GM12878 (cell line): ENCODE results near the gene ATP8A1. TPM values are rescaled to one million over a fixed set of nuclear protein-coding genes. Genes with fewer than 3 reads are reported as not detected.
A peak's percentile ranks its signal among the peaks of the same experiment; 100 is the strongest.

Experiments used
- BCLAF1 ChIP-seq: fragments of 450-650 bp; IDR thresholded peaks from 2 replicates; pipeline ENCODE4 v1.6.1; 2017; ENCODE audit warnings: antibody characterized with exemption, mild to moderate bottlenecking, moderate library complexity
- CEBPZ ChIP-seq: fragments of 150-350 bp; IDR thresholded peaks from 2 replicates; pipeline ENCODE4 v1.6.1; 2016; ENCODE audit warnings: low read depth, low read length
- CTCF ChIP-seq, 3 experiments: IDR thresholded peaks in 2 of 3; conservative IDR thresholded peaks in 1 of 3; 2 replicates each; pipeline ENCODE4 v1.5.1; 2011; ENCODE audit warnings: low read depth in 3 of 3, low read length in 3 of 3, mild to moderate bottlenecking in 3 of 3, control low read depth in 2 of 3, moderate library complexity in 2 of 3, inconsistent platforms in 1 of 3, mixed read lengths in 1 of 3; ENCODE audit not compliant: control insufficient read depth in 2 of 3, insufficient read depth in 1 of 3; ENCODE audit errors: extremely low read depth in 1 of 3
- EP300 ChIP-seq, 2 experiments: fragments of 150-350 bp in 1 of 2; IDR thresholded peaks; 2 replicates each; pipeline ENCODE4 v1.6.1; 2011 to 2012; ENCODE audit warnings: low read depth in 2 of 2, low read length in 2 of 2, borderline replicate concordance in 1 of 2, improper control_type of control experiment in 1 of 2, inconsistent platforms in 1 of 2; ENCODE audit not compliant: control insufficient read depth in 1 of 2
- RAD51 ChIP-seq: fragments of 450-650 bp; IDR thresholded peaks from 2 replicates; pipeline ENCODE4 v1.6.1; 2016; ENCODE audit warnings: moderate library complexity, mild to moderate bottlenecking, inconsistent platforms
- RUNX3 ChIP-seq: IDR thresholded peaks from 2 replicates; pipeline ENCODE4 v1.6.1; 2012; ENCODE audit warnings: low read length, inconsistent platforms
- ZNF687 ChIP-seq: fragments of 450-650 bp; IDR thresholded peaks from 2 replicates; pipeline ENCODE4 v1.6.1; 2017; ENCODE audit warnings: mild to moderate bottlenecking, moderate library complexity
- polyA plus RNA-seq, 11 experiments: library from polyadenylated mRNA; depleted of rRNA in 4 of 11; unstranded in 6 of 11; stranded (reverse) in 5 of 11; fragments of >200 nt; fragmentation: Nextera tagmentation in 4 of 11; fragmentation: Illumina TruSeq in 1 of 11; extraction: Ambion mirVana in 4 of 11; extraction: Trizol in 1 of 11; gene quantifications; 1 replicate in 1 of 11; 2 replicates in 10 of 11; pipeline versions ENCODE4 v1.2.1 to v1.2.3, GENCODE V29; 2011 to 2016; ENCODE audit warnings: inconsistent platforms in 2 of 11, missing spikeins in 2 of 11, low read depth in 1 of 11
- total RNA-seq, 4 experiments: library from RNA; depleted of rRNA in 3 of 4; stranded (reverse); fragments of >200 nt in 3 of 4; fragmentation: Illumina TruSeq in 1 of 4; extraction: Trizol in 1 of 4; gene quantifications; 2 replicates each; pipeline versions ENCODE4 v1.2.1 to v1.2.3, GENCODE V29; 2013 to 2021

ATP8A1 gene
- total and polyA plus RNA-seq, 10 of the 15 experiments (the other 5 are each of a cell fraction or from before 2014, with no cell fraction given): 9.0 to 116 (median 37.3) TPM

GRCh38 chr4:42654631-42655268 lies 2.2 kb downstream of the ATP8A1 start (continued):
- TF ChIP-seq ZNF687 (peak; percentile 66), EP300 (IDR thresholded peaks at IDR 0.05; ENCODE audit: borderline replicate concordance in 1 of 2, control insufficient read depth in 1 of 2, low read depth in 2 of 2, low read length in 2 of 2) (no peak), CTCF (IDR thresholded peaks at IDR 0.05 in 2 of 3, conservative IDR thresholded peaks at IDR 0.05 in 1 of 3; ENCODE audit: control insufficient read depth in 2 of 3, extremely low read depth in 1 of 3, insufficient read depth in 1 of 3, low read depth in 3 of 3, low read length in 3 of 3) (peak in 1 of 3 experiments; percentile 6; a peak in 1 of 6 replicates), BCLAF1 (no peak), RAD51 (peak; percentile 22; the same call in 1 of the 2 replicates), CEBPZ (no peak), RUNX3 (peak; percentile 77)
